Keratinocyte (primary cell): ENCODE results near the gene MGAT1. TPM values are rescaled to one million over a fixed set of nuclear protein-coding genes. Genes with fewer than 3 reads are reported as not detected.

Experiments
- DNase-seq: peaks from one replicate; pipeline ENCODE4 v3.0.0-alpha.2; 2011; ENCODE audit warnings: low read depth, missing footprints, low spot score
- FAIRE-seq: peaks from 2 replicates; lab custom pipeline; 2011; peaks lifted over from hg19 to GRCh38; lab: Jason Lieb, UNC
- H2AFZ ChIP-seq: 2 replicates; pipeline ENCODE4 v1.6.0; 2012; ENCODE audit warnings: low read length, control low read depth, inconsistent platforms; ENCODE audit not compliant: control insufficient read depth
- H3K27ac ChIP-seq: 2 replicates; pipeline ENCODE4 v1.5.1; 2011; ENCODE audit warnings: low read length; ENCODE audit not compliant: control insufficient read depth, insufficient read depth
- H3K27me3 ChIP-seq: 3 replicates; pipeline ENCODE4 v1.6.0; 2011; ENCODE audit warnings: low read length; ENCODE audit not compliant: control insufficient read depth, insufficient read depth; ENCODE audit errors: extremely low read depth
- H3K36me3 ChIP-seq, 2 experiments: 2 replicates in 1 of 2; 3 replicates in 1 of 2; pipeline ENCODE4 v1.5.1; 2011; ENCODE audit warnings: low read length in 2 of 2, mild to moderate bottlenecking in 1 of 2; ENCODE audit not compliant: control insufficient read depth in 2 of 2, insufficient read depth in 2 of 2; ENCODE audit errors: extremely low read depth in 1 of 2
- H3K4me1 ChIP-seq: 3 replicates; pipeline ENCODE4 v1.5.1; 2011; ENCODE audit warnings: low read length; ENCODE audit not compliant: control insufficient read depth, insufficient read depth; ENCODE audit errors: extremely low read depth
- H3K4me2 ChIP-seq: 3 replicates; pipeline ENCODE4 v1.6.0; 2011; ENCODE audit warnings: low read depth, low read length; ENCODE audit not compliant: control insufficient read depth, insufficient read depth; ENCODE audit errors: extremely low read depth
- H3K4me3 ChIP-seq, 3 experiments: fragments of 200-600 bp in 1 of 3; sonication (generic) in 1 of 3; 2 replicates in 2 of 3; 3 replicates in 1 of 3; pipeline ENCODE4 v1.5.1; 2011 to 2016; ENCODE audit warnings: low read length in 3 of 3, mild to moderate bottlenecking in 3 of 3, control low read depth in 2 of 3, inconsistent platforms in 1 of 3, low read depth in 1 of 3, mixed read lengths in 1 of 3, mixed run types in 1 of 3, moderate library complexity in 1 of 3; ENCODE audit not compliant: control insufficient read depth in 2 of 3, insufficient read depth in 2 of 3; ENCODE audit errors: extremely low read depth in 1 of 3
- H3K79me2 ChIP-seq: 2 replicates; pipeline ENCODE4 v1.6.0; 2012; ENCODE audit warnings: low read length; ENCODE audit not compliant: control insufficient read depth, insufficient read depth
- H3K9ac ChIP-seq: 3 replicates; pipeline ENCODE4 v1.6.0; 2011; ENCODE audit warnings: low read length; ENCODE audit not compliant: control insufficient read depth, insufficient read depth; ENCODE audit errors: extremely low read depth
- H3K9me1 ChIP-seq: 3 replicates; pipeline ENCODE4 v1.6.0; 2011; ENCODE audit warnings: low read length; ENCODE audit not compliant: control insufficient read depth, insufficient read depth; ENCODE audit errors: extremely low read depth
- H3K9me3 ChIP-seq: 2 replicates; pipeline ENCODE4 v1.5.1; 2012; ENCODE audit warnings: low read depth, low read length; ENCODE audit not compliant: control insufficient read depth
- H4K20me1 ChIP-seq: 3 replicates; pipeline ENCODE4 v1.6.0; 2011; ENCODE audit warnings: low read length; ENCODE audit not compliant: control insufficient read depth, insufficient read depth; ENCODE audit errors: extremely low read depth
- EZH2 ChIP-seq: IDR thresholded peaks from one replicate; pipeline ENCODE4 v1.6.1; 2012; ENCODE audit warnings: inconsistent platforms, mild to moderate bottlenecking, low read length, moderate library complexity
- dilution Hi-C: fragments of 300-500 bp; cut with MboI; formaldehyde crosslinking; loops from one replicate; pipeline ENCODE4 v1.7.0; 2020; ENCODE audit warnings: low sequenced_read_pairs; ENCODE audit not compliant: extremely low pct_ligation_motif_present
- polyA plus RNA-seq, 5 experiments: library from polyadenylated mRNA; depleted of rRNA in 3 of 5; stranded (reverse) in 3 of 5; stranded (forward) in 1 of 5; unstranded in 1 of 5; fragments of >200 nt; gene quantifications; 1 replicate in 1 of 5; 2 replicates in 3 of 5; 3 replicates in 1 of 5; pipeline versions ENCODE4 v1.2.1 to v1.2.3, GENCODE V29; 2011 to 2012; ENCODE audit warnings: missing spikeins in 2 of 5, low read depth in 1 of 5, low replicate concordance in 1 of 5
- TF ChIP-seq, protein P1 (sequence below), 3 experiments: IDR thresholded peaks in 1 of 3; conservative IDR thresholded peaks in 1 of 3; optimal IDR thresholded peaks in 1 of 3; 2 replicates in 2 of 3; 3 replicates in 1 of 3; pipeline versions ENCODE3 to v1.5.1; 2011; ENCODE audit warnings: low read length in 3 of 3, mild to moderate bottlenecking in 3 of 3, moderate library complexity in 2 of 3, control low read depth in 1 of 3, inconsistent platforms in 1 of 3; ENCODE audit not compliant: insufficient read depth in 2 of 3; ENCODE audit errors: extremely low read depth in 1 of 3

Gene MGAT1
- polyA plus RNA-seq, 1 donor (not counting 4 experiments of a cell fraction or from before 2014, with no cell fraction given): 80.3 TPM

DNA sequence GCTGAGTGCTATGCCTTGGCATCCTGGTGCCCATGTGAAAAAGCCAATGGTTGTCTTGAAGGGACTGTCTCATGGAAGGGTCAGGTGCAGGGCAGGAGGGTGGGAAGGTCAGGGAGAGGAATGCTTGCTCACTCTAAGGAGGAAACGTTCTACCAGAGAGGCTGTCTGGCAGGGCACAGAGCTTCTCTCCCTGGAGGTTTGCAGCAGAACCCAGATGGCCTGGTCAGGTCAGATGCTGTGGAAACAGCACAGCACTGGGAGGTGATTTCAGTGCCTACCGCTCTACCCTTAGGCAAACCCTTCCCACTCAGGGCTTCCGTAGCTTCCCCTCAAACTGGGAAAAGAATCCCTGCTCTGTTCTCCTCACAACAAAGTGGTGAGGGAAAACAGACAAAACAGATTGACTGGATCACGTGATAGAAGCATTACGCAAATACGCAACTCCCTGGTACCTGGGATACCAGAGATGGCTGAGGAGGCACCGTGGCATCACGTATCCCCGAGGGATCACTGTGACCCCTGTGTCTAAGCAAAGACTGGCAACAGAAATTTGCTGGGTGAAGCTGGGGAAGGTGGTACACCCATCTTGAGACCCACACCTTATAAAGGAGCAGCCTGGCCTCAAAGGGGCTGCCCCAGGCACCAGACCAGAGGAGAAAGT, 3.9 kb upstream of the MGAT1 start:
- dilution Hi-C loops: no loop called here

DNA sequence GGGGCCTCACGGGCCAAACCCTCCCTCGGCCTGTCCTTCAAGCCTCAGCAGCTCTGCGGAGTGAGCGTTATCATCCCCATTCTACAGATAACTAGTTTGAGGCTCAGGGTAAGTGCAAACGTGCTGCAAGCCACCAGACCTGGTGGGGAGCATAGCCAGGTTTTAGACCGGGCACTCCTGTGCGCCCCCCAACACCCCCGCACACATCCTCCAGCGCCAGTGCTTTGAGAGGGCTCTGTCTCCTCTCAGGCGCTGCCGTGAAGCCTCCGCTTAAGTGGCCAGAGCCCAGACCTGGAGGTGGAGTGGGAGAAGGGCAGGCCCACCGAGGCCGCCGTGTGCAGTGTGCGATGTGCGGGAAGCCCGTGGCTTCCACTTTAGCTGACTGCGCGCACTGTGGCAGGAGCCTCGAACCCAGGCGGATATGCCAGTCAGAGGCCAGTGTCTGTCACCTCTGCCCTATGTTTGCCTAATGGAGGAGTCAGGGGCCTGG, 1.6 kb upstream of the MGAT1 start:
- Histone ChIP-seq H3K4me1 (peaks cover 70% of the 10 kb centered on the region), H3K27me3 (no peaks in the 10 kb centered on the region), H3K9me3 (no peaks in the 10 kb centered on the region), H3K36me3 (peaks cover 6 to 13% of the 10 kb centered on the region in 2 experiments), H3K4me2 (peak overlapping the region; percentile 90), H3K9me1 (peaks cover 4% of the 10 kb centered on the region), H3K27ac (peak overlapping the region; percentile 87), H2AFZ (no peak overlapping the region), H3K9ac (peak overlapping the region; percentile 94), H3K4me3 (peak overlapping the region in 2 of 3 experiments; percentile 72 to 73), H3K79me2 (peaks cover 44% of the 10 kb centered on the region), H4K20me1 (peaks cover 20% of the 10 kb centered on the region)
- dilution Hi-C loops: no loop called here
- no peak for FAIRE-seq
- DNase-seq: no peak
- TF ChIP-seq EZH2: no peak
- TF ChIP-seq, protein P1, sequence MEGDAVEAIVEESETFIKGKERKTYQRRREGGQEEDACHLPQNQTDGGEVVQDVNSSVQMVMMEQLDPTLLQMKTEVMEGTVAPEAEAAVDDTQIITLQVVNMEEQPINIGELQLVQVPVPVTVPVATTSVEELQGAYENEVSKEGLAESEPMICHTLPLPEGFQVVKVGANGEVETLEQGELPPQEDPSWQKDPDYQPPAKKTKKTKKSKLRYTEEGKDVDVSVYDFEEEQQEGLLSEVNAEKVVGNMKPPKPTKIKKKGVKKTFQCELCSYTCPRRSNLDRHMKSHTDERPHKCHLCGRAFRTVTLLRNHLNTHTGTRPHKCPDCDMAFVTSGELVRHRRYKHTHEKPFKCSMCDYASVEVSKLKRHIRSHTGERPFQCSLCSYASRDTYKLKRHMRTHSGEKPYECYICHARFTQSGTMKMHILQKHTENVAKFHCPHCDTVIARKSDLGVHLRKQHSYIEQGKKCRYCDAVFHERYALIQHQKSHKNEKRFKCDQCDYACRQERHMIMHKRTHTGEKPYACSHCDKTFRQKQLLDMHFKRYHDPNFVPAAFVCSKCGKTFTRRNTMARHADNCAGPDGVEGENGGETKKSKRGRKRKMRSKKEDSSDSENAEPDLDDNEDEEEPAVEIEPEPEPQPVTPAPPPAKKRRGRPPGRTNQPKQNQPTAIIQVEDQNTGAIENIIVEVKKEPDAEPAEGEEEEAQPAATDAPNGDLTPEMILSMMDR (optimal IDR thresholded peaks at IDR 0.05 in 1 of 3, IDR thresholded peaks at IDR 0.05 in 1 of 3, conservative IDR thresholded peaks at IDR 0.05 in 1 of 3; ENCODE audit: extremely low read depth in 1 of 3, insufficient read depth in 2 of 3, low read length in 3 of 3): no peak

More for the DNA sequence above, 3.9 kb upstream of the MGAT1 start:
- TF ChIP-seq, protein P1 (optimal IDR thresholded peaks at IDR 0.05 in 1 of 3, IDR thresholded peaks at IDR 0.05 in 1 of 3, conservative IDR thresholded peaks at IDR 0.05 in 1 of 3; ENCODE audit: extremely low read depth in 1 of 3, insufficient read depth in 2 of 3, low read length in 3 of 3): no peak
- TF ChIP-seq EZH2: no peak
- Histone ChIP-seq H3K9me3 (no peaks in the 10 kb centered on the region), H3K4me3 (no peak overlapping the region), H3K27me3 (no peaks in the 10 kb centered on the region), H3K36me3 (peaks cover 6% of the 10 kb centered on the region in 2 experiments), H4K20me1 (peaks cover 2% of the 10 kb centered on the region), H3K27ac (no peak overlapping the region), H3K9me1 (no peaks in the 10 kb centered on the region), H3K4me2 (no peak overlapping the region), H2AFZ (no peak overlapping the region), H3K79me2 (peaks cover 31% of the 10 kb centered on the region), H3K4me1 (peaks cover 56% of the 10 kb centered on the region), H3K9ac (no peak overlapping the region)
- FAIRE-seq: no peak
- no peak for DNase-seq
